ENCODE results near the gene ATXN7L3.
"Not testable (repeated sequence)": the region's sequence is repeated elsewhere in the genome, so short reads cannot be mapped to it uniquely, and the experiment has no call there.

GRCh38 chr17:44149066-44149465 lies 50.6 kb downstream of the ATXN7L3 start:
- not testable (repeated sequence) for TF ChIP-seq CTCF (conservative IDR thresholded peaks at IDR 0.05 in 1 of 2, IDR thresholded peaks at IDR 0.05 in 1 of 2; ENCODE audit: extremely low read depth in 1 of 2, insufficient read depth in 1 of 2, low read depth in 1 of 2, low read length in 2 of 2); EZH2 (IDR thresholded peaks at IDR 0.05; ENCODE audit: borderline replicate concordance, low read length)
